Stimulated activated CD8-positive, alpha-beta memory T cell treated with anti-CD3 and anti-CD28 coated beads, Interleukin-4, amount 100 ng/mL, for 24 hours (primary cell): ENCODE measurements around the gene PPDPF.
A peak's percentile ranks its signal among the peaks of the same experiment; 100 is the strongest.
"Not testable (repeated sequence)": the region's sequence is repeated elsewhere in the genome, so short reads cannot be mapped to it uniquely, and the experiment has no call there.

ENCODE experiments used
- DNase-seq: peaks from one replicate; pipeline ENCODE4 v3.0.0-alpha.2; 2020; ENCODE audit warnings: low read depth

Gene PPDPF

DNA sequence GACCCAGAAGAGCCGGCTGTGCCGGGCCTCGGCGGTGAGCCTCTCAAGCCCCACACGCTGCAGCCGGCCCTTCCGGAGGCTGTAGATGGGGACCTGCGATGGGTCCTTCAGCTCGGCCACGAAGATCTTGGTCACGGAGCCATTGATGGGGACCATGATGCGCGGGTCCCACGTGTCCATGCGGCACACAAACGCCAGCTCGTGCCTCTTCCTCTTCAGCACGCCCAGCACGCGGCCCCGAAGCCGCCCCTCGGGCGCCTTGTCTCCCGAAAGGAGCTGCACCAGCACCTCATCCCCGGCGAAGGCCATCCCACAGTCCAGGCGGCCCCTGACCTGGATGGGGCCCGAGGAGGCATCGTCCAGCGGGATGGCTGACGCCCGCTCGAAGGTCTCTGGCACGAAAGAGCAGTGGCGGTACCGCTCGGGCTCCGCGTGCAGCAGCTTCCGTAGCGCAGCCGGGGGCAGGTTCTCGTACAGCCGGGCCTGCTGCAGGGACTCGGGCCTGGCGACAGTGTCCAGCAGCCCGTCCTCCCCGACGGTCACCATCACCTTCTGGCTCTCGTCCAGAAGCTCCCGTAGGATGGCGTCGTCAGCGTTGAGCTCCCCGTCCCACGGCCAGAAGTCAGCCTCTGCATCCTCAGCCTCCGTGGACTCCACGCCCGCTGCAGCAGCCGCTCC lies 44.6 kb downstream of the PPDPF start:
- DNase-seq = no peak

GRCh38 chr20:63565699-63566335 lies 45.3 kb downstream of the PPDPF start:
- no peak for DNase-seq

DNA sequence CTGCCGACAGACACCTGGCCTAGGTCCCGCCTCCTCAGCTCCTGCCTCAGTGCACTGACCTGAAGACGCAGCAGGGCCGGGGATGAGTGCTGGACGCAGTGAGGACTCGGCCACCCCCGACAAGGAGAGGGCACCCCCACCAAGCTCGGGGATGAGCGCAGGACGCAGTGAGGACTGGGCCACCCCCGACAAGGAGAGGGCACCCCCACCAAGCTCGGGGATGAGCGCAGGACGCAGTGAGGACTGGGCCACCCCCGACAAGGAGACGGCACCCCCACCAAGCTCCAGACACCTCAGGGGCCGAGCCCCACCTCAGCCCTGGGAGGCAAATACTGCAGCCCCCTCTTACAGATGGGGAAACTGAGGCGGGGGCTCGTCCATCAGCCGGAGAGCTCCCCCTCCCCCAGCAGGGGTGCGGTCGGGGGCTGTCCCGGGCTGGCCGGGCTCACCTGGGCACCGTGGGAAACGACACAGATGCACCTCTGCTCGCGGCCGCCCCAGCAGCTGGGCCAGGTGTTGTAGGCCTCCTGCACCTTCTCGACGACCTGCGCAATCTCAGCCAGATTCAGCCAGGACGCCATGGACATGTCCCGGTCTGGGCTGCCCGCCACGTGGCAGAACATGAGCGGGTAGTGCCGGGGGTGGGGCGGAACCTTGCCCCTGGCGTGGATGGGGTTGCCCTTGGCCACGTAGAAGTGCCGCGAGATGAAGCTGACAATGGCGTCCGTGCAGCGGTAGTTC lies 46.0 kb downstream of the PPDPF start:
- DNase-seq = no peak

DNA sequence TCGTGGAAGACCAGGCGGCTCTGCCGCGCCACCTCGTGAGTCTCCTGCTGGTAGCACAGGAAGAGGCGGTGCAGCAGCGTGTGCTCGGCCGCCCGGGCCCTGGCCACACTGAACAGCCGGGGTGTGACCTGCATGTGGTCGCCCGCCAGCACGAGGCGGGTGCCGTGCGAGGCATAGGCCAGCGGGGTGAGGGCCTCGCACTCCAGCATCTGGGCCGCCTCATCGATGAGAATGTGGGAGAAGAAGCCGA lies 46.5 kb downstream of the PPDPF start:
- DNase-seq = no peak

DNA sequence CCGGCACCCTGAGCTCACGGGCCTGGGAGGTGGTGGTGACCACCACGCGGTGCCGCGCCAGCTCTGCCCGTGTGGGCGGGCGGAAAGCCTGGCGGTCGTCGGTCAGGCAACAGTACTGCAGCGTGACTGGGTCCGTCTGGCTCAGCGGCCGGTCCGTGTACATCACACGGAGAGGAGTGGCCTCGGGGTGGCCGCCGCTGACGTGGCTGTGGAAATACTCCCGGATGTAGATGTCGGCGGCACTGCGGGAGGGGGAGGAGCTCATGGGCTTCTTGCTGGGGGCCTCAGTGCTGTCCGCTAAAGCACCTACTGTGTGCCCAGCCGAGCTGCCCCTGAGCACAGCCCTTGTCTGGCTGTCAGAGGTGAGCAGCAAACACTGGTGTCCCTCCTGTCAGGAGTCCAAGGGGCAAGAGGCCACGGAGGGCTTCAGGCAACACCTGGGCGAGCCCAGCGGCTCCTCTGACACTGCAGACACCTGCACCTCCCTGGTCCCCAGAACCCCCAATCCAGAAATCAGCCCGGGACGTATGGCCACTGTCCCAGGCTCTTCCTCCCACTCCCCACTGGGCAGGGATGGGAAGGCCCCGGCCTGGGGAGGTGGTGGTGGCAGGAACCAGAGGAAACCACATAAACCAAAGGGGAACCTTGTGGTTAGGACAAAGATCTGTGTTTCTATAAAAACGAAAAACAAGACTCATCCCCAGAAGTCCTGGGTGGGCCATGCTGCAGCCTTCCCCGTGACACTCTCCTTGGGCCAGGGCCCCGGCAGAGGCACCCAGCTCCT lies 47.0 kb downstream of the PPDPF start:
- DNase-seq = peak; percentile 40

- DNase-seq = no peak
These were observed 47.8 kb downstream of the PPDPF start for GRCh38 chr20:63568170-63568981.

DNA sequence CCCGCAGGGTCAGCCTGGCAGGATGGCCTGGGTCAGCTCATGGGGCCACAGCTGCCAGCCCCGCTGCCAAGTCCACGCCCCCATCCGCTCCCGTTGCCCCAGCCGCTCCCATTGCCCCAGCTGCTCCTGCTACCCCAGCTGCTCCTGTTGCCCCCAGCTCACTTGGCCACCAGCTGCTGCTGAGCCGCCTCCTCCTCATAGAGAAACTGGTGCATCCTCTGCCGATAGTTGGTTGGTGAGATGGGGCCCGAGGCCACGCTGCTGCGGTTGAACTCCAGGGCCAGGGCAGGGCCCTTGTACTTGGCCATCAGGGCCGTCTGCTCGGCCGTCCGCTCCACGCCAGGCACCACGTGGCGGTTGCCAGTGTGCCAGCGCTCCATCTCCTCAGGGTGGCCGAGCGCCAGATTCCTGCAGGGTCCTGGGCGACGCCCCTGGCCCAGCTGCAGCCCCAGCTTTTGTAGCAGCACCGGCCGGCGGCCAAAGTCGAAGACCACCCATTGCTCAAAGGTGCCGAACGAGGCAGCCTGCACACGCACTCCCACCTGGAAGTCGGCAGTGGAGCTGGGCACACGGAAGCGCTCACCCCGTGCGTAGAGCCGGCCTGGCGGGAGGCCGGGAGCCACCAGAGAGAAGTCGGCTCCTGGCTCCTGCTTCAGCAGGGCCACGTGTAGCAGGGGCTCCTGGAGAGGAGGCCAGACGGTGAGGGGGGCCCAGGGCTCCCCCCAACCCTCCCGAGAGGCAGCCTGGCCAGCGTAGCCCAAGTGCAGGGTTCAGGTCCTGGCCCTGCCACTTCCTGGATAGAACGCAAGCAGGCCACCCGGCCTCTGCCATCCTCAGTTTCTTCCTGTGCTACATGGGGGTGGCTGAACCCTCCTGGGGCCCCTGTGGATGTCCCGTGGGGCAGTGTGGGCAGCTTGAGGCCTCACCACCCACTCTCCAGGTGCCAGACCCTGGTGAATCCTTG lies 48.7 kb downstream of the PPDPF start:
- no peak for DNase-seq

DNA sequence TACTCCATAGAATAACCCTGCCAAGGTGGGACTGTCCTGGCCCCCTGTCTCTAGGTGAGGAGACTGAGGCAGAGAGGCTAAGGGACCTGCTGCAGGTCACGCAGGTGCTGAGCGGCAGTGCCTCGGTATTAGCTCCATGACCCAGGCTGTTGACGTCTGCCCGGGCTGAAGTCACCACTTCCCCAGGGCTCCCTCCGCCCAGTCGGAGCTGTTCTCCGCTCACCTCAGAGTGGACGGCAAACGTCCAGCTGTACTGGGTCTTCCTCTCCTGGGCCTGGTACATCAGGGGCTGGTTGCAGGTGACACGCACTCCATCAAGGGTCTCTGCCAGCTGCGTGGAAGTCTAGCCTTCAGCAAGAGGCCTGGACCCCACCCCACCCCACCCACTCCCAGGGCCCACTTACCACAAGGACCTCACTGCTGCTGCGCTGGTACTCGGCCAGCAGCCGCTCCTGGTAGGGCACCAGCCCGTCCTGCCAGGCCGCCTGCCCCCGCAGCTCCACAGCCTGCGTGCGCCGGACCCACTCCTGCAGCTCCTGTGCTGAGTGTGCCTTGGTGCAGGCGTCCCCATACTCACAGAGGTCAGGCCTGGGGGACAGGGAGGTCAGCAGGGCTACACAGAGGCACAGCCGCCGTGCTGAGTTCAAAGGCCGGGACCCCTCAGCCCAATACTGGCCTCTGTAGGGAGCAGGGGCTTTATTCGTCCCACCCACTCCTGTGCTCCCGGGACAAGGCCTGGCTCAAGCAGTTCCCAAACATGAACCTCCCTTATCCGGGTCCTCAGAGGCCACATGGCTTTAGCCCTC lies 49.9 kb downstream of the PPDPF start:
- no peak for DNase-seq

GRCh38 chr20:63571087-63571478 lies 50.5 kb downstream of the PPDPF start:
- not testable (repeated sequence) for DNase-seq
